Esophagus muscularis mucosa (tissue), 4 donors: Measurements from ENCODE around the gene FAM114A1. TPM values are rescaled to one million over a fixed set of nuclear protein-coding genes. Genes with fewer than 3 reads are reported as not detected.
A peak's percentile ranks its signal among the peaks of the same experiment; 100 is the strongest.

Source experiments
- DNase-seq: peaks from one replicate; pipeline ENCODE4 v3.0.0-alpha.2; 2017; ENCODE audit errors: extremely low spot score
- H3K27ac ChIP-seq, 4 donors: fragments of 200-600 bp; sonication (generic); replicated peaks in 1 of 4; 1 replicate in 3 of 4; 2 replicates in 1 of 4; pipeline ENCODE4 v1.5.1; 2016 to 2019; ENCODE audit warnings: mild to moderate bottlenecking in 1 of 4
- H3K27me3 ChIP-seq, 4 donors: fragments of 200-600 bp; sonication (generic); one replicate each; pipeline versions ENCODE4 v1.5.1 to v1.6.0; 2016 to 2019
- H3K36me3 ChIP-seq, 4 donors: fragments of 200-600 bp; sonication (generic); one replicate each; pipeline ENCODE4 v1.5.1; 2016 to 2019
- H3K4me1 ChIP-seq, 4 donors: fragments of 200-600 bp; sonication (generic); one replicate each; pipeline ENCODE4 v1.5.1; 2016 to 2019
- H3K4me3 ChIP-seq, 4 donors: fragments of 200-600 bp; sonication (generic); 1 replicate in 2 of 4; 2 replicates in 2 of 4; pipeline ENCODE4 v1.5.1; 2016 to 2019; ENCODE audit warnings: mild to moderate bottlenecking in 4 of 4, moderate library complexity in 1 of 4
- H3K9me3 ChIP-seq, 4 donors: fragments of 200-600 bp; sonication (generic); 1 replicate in 3 of 4; 2 replicates in 1 of 4; pipeline ENCODE4 v1.5.1; 2016 to 2019
- EP300 ChIP-seq: sonication (generic); formaldehyde crosslinking; IDR thresholded peaks from one replicate; pipeline ENCODE4 v1.6.1; 2017; ENCODE audit warnings: antibody characterized with exemption
- POLR2A ChIP-seq: fragments of 450-650 bp; IDR thresholded peaks from one replicate; pipeline ENCODE4 v1.6.1; 2017; ENCODE audit warnings: antibody characterized with exemption, moderate library complexity, mild to moderate bottlenecking, low read depth
- POLR2AphosphoS5 ChIP-seq, 2 donors: sonication (generic); formaldehyde crosslinking; IDR thresholded peaks; one replicate each; pipeline ENCODE4 v1.6.1; 2017; ENCODE audit warnings: antibody characterized with exemption in 2 of 2
- WGBS: methylation state at CpG from one replicate; pipeline ENCODE4 v1.1.5; 2018; 5-methylcytosine and 5-hydroxymethylcytosine counted together
- intact Hi-C: fragments of 100-400 bp; cut with DNase I; formaldehyde crosslinking; loops from one replicate; pipeline ENCODE4 v1.15.1; 2023
- total RNA-seq, 4 donors: library from RNA; depleted of rRNA; stranded (reverse); fragments of >200 nt; gene quantifications; one replicate each; pipeline versions ENCODE4 v1.1.0 to v1.2.1, GENCODE V29; 2016
- TF ChIP-seq, protein P1 (sequence below), 3 experiments: fragments of 200-600 bp in 2 of 3; fragments of 450-650 bp in 1 of 3; sonication (generic) in 2 of 3; IDR thresholded peaks; one replicate each; pipeline ENCODE4 v1.5.1; 2017 to 2019; ENCODE audit warnings: antibody characterized with exemption in 3 of 3, mild to moderate bottlenecking in 2 of 3, moderate library complexity in 1 of 3

FAM114A1 gene
- total RNA-seq, 4 donors from 2014 or later: 88.6 to 145 (median 110) TPM

DNA sequence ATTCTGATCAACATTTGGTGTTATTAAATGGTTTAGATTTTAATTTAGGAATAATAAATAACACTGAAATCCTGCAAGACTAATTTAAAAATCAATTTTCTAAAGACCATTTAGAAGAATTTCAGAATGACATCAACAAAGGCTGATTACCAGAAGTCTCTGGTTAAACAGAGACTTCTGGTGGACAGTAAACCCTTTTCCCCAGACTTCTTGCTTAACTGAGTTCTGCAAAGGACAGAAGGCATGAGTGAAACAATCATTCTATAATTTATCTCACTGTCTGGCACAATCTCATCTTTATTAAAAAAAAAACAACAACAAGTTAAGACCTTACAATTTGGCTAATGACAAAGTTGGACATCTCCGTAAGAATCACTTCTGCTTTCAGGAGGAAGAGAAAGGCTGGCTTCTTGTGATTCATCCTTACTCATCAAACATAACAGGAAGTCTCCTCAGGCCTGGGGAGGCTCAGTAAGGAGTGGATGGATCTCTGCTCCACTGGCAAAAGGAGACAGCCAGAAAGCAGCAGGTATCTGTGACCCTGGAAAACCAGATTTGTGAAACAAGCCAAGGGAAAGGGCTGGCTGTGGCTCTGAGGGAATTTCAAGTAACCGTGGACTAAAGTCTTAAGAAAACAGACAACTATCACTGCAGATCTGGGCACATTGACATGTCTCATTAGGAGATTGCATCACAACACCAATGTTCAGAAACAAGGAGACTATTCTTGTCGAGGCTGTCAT, 10.1 kb upstream of the FAM114A1 start:
- no peak for DNase-seq
- Histone ChIP-seq H3K9me3 (no peaks in the 10 kb centered on the region), H3K4me1 (peaks cover 0 to 13% (median 8%) of the 10 kb centered on the region in 4 donors), H3K27me3 (no peaks in the 10 kb centered on the region), H3K27ac (peak overlapping the region; percentile 57 to 69 (median 59)), H3K36me3 (no peaks in the 10 kb centered on the region), H3K4me3 (no peak overlapping the region)
- TF ChIP-seq POLR2A (no peak), POLR2AphosphoS5 (IDR thresholded peaks at IDR 0.05) (peak; percentile 20 to 53)
- intact Hi-C loops: no loop called here
- WGBS: 48% methylated on average over 3 of the region's 3 CpGs

DNA sequence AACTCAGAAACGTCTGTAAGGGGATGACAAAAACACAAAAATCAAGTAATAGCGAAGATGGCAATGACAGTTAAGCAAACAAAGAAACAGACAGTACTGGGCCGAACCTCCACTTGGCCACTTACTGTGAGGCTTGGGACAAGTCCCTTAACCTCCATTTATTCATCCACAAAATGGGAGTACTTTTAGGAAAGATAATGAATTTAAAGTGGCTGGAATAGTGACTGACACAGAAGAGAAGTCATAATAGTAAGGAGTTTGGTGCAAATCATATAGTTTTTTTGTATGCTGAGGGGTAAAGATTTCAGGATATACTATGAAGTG, 9.5 kb upstream of the FAM114A1 start:
- intact Hi-C loops: no loop called here
- Histone ChIP-seq H3K4me3 (no peak overlapping the region), H3K9me3 (no peaks in the 10 kb centered on the region), H3K27ac (peak overlapping the region; percentile 57 to 69 (median 59)), H3K36me3 (no peaks in the 10 kb centered on the region), H3K27me3 (no peaks in the 10 kb centered on the region), H3K4me1 (peaks cover 0 to 13% (median 8%) of the 10 kb centered on the region in 4 donors)
- 58% methylated on average over 3 of the region's 3 CpGs for WGBS
- TF ChIP-seq EP300 (no peak), POLR2AphosphoS5 (IDR thresholded peaks at IDR 0.05) (no peak), POLR2A (no peak)
- TF ChIP-seq, protein P1, sequence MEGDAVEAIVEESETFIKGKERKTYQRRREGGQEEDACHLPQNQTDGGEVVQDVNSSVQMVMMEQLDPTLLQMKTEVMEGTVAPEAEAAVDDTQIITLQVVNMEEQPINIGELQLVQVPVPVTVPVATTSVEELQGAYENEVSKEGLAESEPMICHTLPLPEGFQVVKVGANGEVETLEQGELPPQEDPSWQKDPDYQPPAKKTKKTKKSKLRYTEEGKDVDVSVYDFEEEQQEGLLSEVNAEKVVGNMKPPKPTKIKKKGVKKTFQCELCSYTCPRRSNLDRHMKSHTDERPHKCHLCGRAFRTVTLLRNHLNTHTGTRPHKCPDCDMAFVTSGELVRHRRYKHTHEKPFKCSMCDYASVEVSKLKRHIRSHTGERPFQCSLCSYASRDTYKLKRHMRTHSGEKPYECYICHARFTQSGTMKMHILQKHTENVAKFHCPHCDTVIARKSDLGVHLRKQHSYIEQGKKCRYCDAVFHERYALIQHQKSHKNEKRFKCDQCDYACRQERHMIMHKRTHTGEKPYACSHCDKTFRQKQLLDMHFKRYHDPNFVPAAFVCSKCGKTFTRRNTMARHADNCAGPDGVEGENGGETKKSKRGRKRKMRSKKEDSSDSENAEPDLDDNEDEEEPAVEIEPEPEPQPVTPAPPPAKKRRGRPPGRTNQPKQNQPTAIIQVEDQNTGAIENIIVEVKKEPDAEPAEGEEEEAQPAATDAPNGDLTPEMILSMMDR (IDR thresholded peaks at IDR 0.05): no peak
- no peak for DNase-seq

DNA sequence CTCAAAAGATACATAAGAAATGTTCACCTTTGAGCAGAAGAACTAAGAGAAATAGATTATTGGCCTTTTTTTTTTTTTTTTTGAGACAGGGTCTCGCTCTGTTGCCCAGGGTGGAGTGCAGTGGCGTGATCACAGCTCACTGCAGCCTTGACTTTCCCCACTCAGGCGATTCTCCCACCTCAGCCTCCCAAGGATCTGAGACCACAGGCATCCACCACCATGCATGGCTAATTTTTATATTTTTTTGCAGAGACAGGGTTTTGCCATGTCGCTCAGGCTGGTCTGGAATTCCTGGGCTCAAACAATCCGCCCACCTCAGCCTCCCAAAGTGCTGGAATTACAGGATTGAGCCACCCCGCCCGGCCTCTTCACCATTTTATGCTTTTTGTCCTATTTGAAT, 8.1 kb upstream of the FAM114A1 start:
- intact Hi-C loops: no loop called here
- TF ChIP-seq EP300: no peak
- TF ChIP-seq POLR2AphosphoS5 (IDR thresholded peaks at IDR 0.05): no peak
- TF ChIP-seq, protein P1 (IDR thresholded peaks at IDR 0.05): no peak
- no peak for TF ChIP-seq POLR2A
- Histone ChIP-seq H3K27me3 (no peaks in the 10 kb centered on the region), H3K9me3 (no peaks in the 10 kb centered on the region), H3K27ac (no peak overlapping the region), H3K4me3 (no peak overlapping the region), H3K36me3 (no peaks in the 10 kb centered on the region), H3K4me1 (peaks cover 0 to 13% (median 8%) of the 10 kb centered on the region in 4 donors)
- WGBS: 97% methylated on average over 7 of the region's 7 CpGs
- DNase-seq: no peak

DNA sequence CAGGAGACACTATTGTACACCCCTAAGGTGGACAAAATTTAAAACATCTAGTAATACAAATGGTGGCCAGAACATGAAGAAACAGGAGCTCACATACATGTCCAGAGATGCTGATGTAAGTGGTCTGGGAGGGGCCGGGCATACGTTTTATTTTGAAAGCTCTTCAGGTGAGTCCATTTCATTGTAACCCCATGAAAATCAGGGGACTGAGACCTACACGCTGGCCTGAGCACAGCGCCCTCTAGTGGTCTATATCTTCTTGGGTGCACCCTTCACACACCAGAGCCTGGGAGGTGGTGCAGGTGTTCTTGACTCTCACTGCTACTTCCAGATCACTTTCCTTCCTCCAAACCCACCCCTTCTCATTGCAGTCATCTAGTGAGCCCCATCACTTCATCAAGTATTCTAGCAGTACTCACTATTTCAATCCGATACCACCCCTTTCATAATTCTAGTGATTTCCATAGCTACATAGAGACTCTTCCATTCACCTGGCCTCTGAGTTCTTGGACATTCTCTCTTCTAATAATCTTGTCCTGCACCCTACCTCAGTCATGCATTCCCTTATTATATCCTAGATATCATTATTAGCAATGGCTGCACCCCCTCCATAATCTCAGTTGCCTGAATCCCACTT, 6.7 kb upstream of the FAM114A1 start:
- TF ChIP-seq, protein P1 (IDR thresholded peaks at IDR 0.05): peak in 2 of 3 experiments; percentile 34 to 48
- TF ChIP-seq POLR2A (no peak), POLR2AphosphoS5 (IDR thresholded peaks at IDR 0.05) (no peak)
- Histone ChIP-seq H3K4me1 (peaks cover 0 to 13% (median 8%) of the 10 kb centered on the region in 4 donors), H3K36me3 (no peaks in the 10 kb centered on the region), H3K4me3 (no peak overlapping the region), H3K27me3 (no peaks in the 10 kb centered on the region), H3K27ac (no peak overlapping the region), H3K9me3 (no peaks in the 10 kb centered on the region)
- DNase-seq: no peak
- intact Hi-C loops: loop anchor here (5.0 kb wide), 1 partner anchor 99 kb away; no protein-coding TSS in a partner anchor
- WGBS: 37% methylated on average over 5 of the region's 5 CpGs

DNA sequence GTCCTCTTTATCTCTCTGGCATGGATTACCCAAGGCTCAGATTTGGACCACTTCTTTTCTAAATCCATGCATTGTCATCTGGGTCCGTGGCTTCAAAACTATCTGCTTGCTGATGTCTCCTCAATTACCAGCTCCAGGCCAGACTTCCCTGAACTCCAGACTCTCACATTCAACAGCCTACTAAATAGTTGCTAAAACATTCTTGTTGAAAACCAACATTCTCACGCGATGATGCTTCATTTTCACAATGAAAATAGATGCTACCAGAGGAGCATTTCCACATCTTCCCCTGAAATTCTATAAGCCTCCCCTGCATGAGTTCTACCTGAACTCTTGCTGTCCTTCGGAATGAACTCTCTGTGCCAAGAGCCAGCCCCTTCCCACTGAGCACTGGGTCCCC, 5.8 kb upstream of the FAM114A1 start:
- no peaks in the 10 kb centered on the region for H3K36me3 ChIP-seq
- H3K27ac ChIP-seq: no peak overlapping the region
- 87% methylated on average over 4 of the region's 4 CpGs for WGBS
- H3K4me3 ChIP-seq: no peak overlapping the region
- H3K9me3 ChIP-seq: no peaks in the 10 kb centered on the region
- TF ChIP-seq POLR2AphosphoS5 (IDR thresholded peaks at IDR 0.05): no peak
- H3K27me3 ChIP-seq: no peaks in the 10 kb centered on the region
- intact Hi-C loops: loop anchor here (5.0 kb wide), 1 partner anchor 99 kb away; no protein-coding TSS in a partner anchor
- H3K4me1 ChIP-seq: peaks cover 0 to 11% (median 7%) of the 10 kb centered on the region in 4 donors
- DNase-seq: no peak
